HepG2 (cell line): ENCODE measurements around the gene QRICH2. TPM values are rescaled to one million over a fixed set of nuclear protein-coding genes. Genes with fewer than 3 reads are reported as not detected.

Experiments used
- ASH2L ChIP-seq: fragments of 300-600, 200-600 bp; sonication (generic); IDR thresholded peaks from 2 replicates; pipeline ENCODE4 v1.7.0; 2017; ENCODE audit warnings: low read depth, mild to moderate bottlenecking, moderate library complexity, mixed read lengths, low read length; ENCODE audit not compliant: insufficient read length
- DMAP1 ChIP-seq: IDR thresholded peaks from 2 replicates; pipeline ENCODE4 v1.6.1; 2016
- ERF ChIP-seq: IDR thresholded peaks from 2 replicates; pipeline ENCODE4 v1.6.1; 2018; ENCODE audit warnings: missing biosample characterization, missing genetic modification reagents
- MNT ChIP-seq: fragments of 450-650 bp; IDR thresholded peaks from 2 replicates; pipeline ENCODE4 v1.6.1; 2016
- NCOA1 ChIP-seq: sonication (generic); formaldehyde crosslinking; IDR thresholded peaks from 2 replicates; pipeline ENCODE4 v1.9.0; 2021; ENCODE audit warnings: missing genetic modification reagents
- NONO ChIP-seq, 2 experiments: fragments of 450-650 bp in 1 of 2; sonication (generic) in 1 of 2; formaldehyde crosslinking in 1 of 2; IDR thresholded peaks in 1 of 2; conservative IDR thresholded peaks in 1 of 2; 2 replicates each; pipeline versions ENCODE4 v1.6.1 to v1.8.0; 2017 to 2022; ENCODE audit warnings: mild to moderate bottlenecking in 1 of 2, missing genetic modification reagents in 1 of 2, moderate library complexity in 1 of 2
- PTBP1 ChIP-seq: fragments of 200-400 bp; formaldehyde crosslinking; IDR thresholded peaks from 2 replicates; pipeline ENCODE4 v1.6.1; 2018; ENCODE audit warnings: low read length, low read depth; ENCODE audit not compliant: poor library complexity, severe bottlenecking
- SATB2 ChIP-seq: sonication (generic); formaldehyde crosslinking; IDR thresholded peaks from 2 replicates; pipeline ENCODE4 v1.5.0; 2020; ENCODE audit warnings: missing genetic modification reagents
- TMF1 ChIP-seq: sonication (generic); formaldehyde crosslinking; IDR thresholded peaks from 2 replicates; pipeline ENCODE4 v1.8.1; 2022; ENCODE audit warnings: low read depth, missing genetic modification reagents
- ZC3H13 ChIP-seq: sonication (generic); formaldehyde crosslinking; IDR thresholded peaks from 2 replicates; pipeline ENCODE4 v1.8.1; 2023; ENCODE audit warnings: mild to moderate bottlenecking, missing genetic modification reagents, moderate library complexity
- ZNF333 ChIP-seq: sonication (generic); formaldehyde crosslinking; IDR thresholded peaks from 2 replicates; pipeline ENCODE4 v1.4.0; 2020; ENCODE audit warnings: mild to moderate bottlenecking, missing genetic modification reagents, borderline replicate concordance
- polyA plus RNA-seq, 8 experiments: library from polyadenylated mRNA; depleted of rRNA in 3 of 8; stranded (reverse) in 7 of 8; unstranded in 1 of 8; fragments of >200 nt; fragmentation: Illumina TruSeq in 4 of 8; extraction: Trizol in 4 of 8; gene quantifications; 2 replicates each; pipeline versions ENCODE4 v1.2.1 to v1.2.3, GENCODE V29; 2011 to 2016; ENCODE audit warnings: low read depth in 4 of 8, missing spikeins in 1 of 8, mixed read lengths in 1 of 8; ENCODE audit not compliant: insufficient read depth in 1 of 8
- total RNA-seq, 5 experiments: library from RNA; depleted of rRNA; stranded (reverse); fragments of >200 nt; fragmentation: Illumina TruSeq; extraction: Trizol; gene quantifications; 2 replicates each; pipeline ENCODE4 v1.2.3, GENCODE V29; 2016; ENCODE audit warnings: low read depth in 1 of 5
- TF ChIP-seq, protein P1 (sequence below), 2 experiments: IDR thresholded peaks; 2 replicates each; pipeline ENCODE4 v1.6.1; 2011 to 2012; ENCODE audit warnings: low read length in 2 of 2, borderline replicate concordance in 1 of 2, low read depth in 1 of 2, mild to moderate bottlenecking in 1 of 2, moderate library complexity in 1 of 2
- TF ChIP-seq, protein P2 (sequence below): sonication (generic); formaldehyde crosslinking; IDR thresholded peaks from 2 replicates; pipeline ENCODE4 v1.4.0; 2020; ENCODE audit warnings: missing genetic modification reagents, borderline replicate concordance
- TF ChIP-seq, protein P3 (sequence below): sonication (generic); formaldehyde crosslinking; IDR thresholded peaks from 2 replicates; pipeline ENCODE4 v1.8.1; 2022; ENCODE audit warnings: low read depth, mild to moderate bottlenecking, missing genetic modification reagents

The QRICH2 gene
- total and polyA plus RNA-seq, 2 of the 13 experiments (the other 11 are each of a cell fraction or from before 2014, with no cell fraction given): 3.7 to 5.7 TPM

DNA sequence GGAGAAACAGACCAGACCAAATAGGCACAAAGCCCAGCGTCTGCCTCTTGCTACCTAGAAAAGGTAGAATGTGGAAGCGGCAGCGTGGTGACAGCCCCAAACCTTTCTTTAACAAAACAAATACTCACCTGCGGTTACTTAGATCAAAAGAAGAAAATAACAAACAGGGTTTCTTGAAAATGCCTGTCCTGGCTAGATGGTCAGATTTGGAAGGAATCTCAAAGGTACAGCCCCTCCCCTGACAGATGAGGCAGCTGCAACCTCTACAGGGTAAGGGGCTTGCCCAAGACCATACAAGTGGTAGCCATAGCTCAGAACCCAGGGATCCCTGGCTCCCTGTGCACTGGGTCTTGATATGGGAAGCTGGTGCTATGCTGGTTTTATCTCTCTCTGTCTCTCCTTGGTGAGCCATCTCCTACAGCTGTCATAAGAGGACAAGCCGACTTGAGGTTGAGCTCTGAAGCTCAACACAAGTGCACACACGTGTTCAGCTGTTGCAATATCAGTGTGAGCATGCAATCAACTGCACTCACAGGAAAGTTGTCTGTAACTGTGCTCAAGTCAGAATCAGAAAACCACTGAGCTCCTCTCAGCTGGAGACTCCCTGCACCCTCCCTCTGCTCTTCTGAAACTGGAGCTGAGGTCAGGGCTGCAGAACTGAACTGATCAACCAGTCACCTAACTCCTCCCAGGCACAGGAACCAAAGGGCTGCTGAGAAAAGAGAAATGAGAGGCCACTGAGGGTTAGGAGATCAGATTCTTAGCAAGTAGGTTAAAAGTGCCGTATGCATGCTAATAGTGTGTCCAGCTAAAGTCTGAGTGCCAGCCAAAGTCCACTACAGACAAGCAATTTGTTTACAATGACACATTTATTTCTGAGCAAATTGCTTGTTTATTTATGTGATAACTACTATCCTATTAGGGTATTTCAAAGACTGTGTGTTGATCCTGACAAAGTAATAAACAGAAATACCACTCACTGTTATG, 61.7 kb downstream of the QRICH2 start (continued):
- TF ChIP-seq, protein P1, sequence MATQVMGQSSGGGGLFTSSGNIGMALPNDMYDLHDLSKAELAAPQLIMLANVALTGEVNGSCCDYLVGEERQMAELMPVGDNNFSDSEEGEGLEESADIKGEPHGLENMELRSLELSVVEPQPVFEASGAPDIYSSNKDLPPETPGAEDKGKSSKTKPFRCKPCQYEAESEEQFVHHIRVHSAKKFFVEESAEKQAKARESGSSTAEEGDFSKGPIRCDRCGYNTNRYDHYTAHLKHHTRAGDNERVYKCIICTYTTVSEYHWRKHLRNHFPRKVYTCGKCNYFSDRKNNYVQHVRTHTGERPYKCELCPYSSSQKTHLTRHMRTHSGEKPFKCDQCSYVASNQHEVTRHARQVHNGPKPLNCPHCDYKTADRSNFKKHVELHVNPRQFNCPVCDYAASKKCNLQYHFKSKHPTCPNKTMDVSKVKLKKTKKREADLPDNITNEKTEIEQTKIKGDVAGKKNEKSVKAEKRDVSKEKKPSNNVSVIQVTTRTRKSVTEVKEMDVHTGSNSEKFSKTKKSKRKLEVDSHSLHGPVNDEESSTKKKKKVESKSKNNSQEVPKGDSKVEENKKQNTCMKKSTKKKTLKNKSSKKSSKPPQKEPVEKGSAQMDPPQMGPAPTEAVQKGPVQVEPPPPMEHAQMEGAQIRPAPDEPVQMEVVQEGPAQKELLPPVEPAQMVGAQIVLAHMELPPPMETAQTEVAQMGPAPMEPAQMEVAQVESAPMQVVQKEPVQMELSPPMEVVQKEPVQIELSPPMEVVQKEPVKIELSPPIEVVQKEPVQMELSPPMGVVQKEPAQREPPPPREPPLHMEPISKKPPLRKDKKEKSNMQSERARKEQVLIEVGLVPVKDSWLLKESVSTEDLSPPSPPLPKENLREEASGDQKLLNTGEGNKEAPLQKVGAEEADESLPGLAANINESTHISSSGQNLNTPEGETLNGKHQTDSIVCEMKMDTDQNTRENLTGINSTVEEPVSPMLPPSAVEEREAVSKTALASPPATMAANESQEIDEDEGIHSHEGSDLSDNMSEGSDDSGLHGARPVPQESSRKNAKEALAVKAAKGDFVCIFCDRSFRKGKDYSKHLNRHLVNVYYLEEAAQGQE (IDR thresholded peaks at IDR 0.05; ENCODE audit: borderline replicate concordance in 1 of 2, low read depth in 1 of 2, low read length in 2 of 2): no peak
- TF ChIP-seq MNT: peak; percentile 64
- peak; percentile 42; the same call in 1 of the 2 replicates for TF ChIP-seq ERF
- TF ChIP-seq SATB2 (CRISPR knock-in tag): no peak
- peak; percentile 61 for TF ChIP-seq ASH2L
- no peak for TF ChIP-seq ZNF333
- TF ChIP-seq ZC3H13 (CRISPR knock-in tag): no peak
- no peak for TF ChIP-seq TMF1
- TF ChIP-seq, protein P2, sequence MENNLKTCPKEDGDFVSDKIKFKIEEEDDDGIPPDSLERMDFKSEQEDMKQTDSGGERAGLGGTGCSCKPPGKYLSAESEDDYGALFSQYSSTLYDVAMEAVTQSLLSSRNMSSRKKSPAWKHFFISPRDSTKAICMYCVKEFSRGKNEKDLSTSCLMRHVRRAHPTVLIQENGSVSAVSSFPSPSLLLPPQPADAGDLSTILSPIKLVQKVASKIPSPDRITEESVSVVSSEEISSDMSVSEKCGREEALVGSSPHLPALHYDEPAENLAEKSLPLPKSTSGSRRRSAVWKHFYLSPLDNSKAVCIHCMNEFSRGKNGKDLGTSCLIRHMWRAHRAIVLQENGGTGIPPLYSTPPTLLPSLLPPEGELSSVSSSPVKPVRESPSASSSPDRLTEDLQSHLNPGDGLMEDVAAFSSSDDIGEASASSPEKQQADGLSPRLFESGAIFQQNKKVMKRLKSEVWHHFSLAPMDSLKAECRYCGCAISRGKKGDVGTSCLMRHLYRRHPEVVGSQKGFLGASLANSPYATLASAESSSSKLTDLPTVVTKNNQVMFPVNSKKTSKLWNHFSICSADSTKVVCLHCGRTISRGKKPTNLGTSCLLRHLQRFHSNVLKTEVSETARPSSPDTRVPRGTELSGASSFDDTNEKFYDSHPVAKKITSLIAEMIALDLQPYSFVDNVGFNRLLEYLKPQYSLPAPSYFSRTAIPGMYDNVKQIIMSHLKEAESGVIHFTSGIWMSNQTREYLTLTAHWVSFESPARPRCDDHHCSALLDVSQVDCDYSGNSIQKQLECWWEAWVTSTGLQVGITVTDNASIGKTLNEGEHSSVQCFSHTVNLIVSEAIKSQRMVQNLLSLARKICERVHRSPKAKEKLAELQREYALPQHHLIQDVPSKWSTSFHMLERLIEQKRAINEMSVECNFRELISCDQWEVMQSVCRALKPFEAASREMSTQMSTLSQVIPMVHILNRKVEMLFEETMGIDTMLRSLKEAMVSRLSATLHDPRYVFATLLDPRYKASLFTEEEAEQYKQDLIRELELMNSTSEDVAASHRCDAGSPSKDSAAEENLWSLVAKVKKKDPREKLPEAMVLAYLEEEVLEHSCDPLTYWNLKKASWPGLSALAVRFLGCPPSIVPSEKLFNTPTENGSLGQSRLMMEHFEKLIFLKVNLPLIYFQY: no peak
- TF ChIP-seq, protein P3, sequence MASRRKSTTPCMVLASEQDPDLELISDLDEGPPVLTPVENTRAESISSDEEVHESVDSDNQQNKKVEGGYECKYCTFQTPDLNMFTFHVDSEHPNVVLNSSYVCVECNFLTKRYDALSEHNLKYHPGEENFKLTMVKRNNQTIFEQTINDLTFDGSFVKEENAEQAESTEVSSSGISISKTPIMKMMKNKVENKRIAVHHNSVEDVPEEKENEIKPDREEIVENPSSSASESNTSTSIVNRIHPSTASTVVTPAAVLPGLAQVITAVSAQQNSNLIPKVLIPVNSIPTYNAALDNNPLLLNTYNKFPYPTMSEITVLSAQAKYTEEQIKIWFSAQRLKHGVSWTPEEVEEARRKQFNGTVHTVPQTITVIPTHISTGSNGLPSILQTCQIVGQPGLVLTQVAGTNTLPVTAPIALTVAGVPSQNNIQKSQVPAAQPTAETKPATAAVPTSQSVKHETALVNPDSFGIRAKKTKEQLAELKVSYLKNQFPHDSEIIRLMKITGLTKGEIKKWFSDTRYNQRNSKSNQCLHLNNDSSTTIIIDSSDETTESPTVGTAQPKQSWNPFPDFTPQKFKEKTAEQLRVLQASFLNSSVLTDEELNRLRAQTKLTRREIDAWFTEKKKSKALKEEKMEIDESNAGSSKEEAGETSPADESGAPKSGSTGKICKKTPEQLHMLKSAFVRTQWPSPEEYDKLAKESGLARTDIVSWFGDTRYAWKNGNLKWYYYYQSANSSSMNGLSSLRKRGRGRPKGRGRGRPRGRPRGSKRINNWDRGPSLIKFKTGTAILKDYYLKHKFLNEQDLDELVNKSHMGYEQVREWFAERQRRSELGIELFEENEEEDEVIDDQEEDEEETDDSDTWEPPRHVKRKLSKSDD (CRISPR knock-in tag): no peak
- TF ChIP-seq NCOA1 (CRISPR knock-in tag): no peak
- no peak for TF ChIP-seq PTBP1
- TF ChIP-seq NONO (IDR thresholded peaks at IDR 0.05): no peak
- no peak for TF ChIP-seq NONO (CRISPR knock-in tag; conservative IDR thresholded peaks at IDR 0.05)
- no peak for TF ChIP-seq DMAP1 (CRISPR knock-in tag)
